ENCODE measurements around the gene MUSTN1.

MUSTN1 gene

DNA sequence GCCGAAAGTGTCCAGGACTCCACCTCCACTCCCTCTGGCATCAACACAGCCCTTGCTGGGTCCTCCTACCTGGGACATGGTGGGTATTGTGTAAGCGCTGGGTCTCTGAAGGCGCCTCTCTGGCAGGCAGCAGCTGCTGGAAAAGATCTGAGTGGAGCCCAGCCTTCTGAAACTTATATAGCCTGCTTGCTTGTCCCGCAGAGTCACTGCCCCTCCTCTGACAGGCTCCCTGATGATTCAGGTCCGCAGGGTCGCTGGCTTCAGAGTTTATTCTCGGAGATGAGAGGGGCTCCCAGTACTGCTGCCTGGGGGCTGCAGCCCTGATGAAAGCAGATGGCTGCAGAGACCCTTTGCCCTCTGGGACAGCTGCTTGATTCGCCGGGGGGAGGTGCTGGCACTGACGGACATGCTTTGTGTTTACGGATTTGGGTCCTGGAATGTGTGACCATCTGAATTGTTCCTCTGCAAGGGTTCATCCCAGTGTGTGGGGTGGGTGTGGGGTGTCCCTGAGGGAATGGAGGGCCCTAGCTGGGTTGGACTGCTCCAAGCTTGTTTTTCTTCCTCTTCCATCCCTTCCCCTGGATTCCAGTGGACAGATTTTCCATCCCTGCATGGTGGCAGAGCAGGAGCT is at the start of gene MUSTN1:
MUSTN1 (minus strand) TSS at position 149 of the 631 bp plus-strand sequence; CDS start at position 78, 71 bp downstream.
- DNase-seq (ENCODE audit: low read depth, low spot score): no peak

DNA sequence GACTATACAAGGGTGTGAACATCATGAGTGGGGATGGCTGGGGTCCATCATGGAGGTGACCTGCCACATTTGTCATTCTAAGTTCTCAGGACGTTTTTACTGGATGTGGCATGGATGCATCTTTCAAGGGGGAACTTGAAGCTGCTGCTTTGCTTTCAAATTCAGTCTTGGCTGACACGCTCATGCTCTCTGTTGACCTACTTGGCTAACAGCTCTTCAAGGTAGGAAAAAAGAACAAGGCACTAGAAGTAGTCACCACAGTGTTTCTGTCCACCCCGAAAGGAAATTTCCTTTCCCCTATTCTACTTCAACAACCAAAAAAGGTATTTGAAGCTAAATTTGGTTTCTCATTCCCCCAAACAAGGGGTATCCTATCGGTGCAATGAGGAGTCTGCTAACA is 47.6 kb upstream of the MUSTN1 start:
- DNase-seq (ENCODE audit: low read depth, low spot score): no peak

DNA sequence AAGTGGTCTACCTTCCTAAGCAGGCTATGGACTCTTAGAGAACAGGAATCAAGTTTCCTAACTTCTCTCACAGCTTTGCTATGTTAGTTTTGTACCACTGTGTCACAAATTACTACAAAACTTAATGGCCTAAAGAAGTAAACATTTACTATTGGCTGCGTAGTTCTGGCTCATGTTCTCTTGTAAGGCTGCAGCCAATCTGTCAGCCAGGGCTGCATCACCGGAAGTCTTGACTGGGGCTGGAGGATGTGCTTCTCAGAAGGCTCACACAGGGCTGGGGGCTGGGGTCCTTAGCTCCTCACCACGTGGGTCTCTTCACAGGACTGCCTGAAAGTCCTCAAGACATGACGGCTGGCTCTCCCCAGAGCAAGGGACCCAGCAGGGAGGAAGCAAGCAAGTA is 47.1 kb upstream of the MUSTN1 start:
- no peak for DNase-seq (ENCODE audit: low read depth, low spot score)

DNA sequence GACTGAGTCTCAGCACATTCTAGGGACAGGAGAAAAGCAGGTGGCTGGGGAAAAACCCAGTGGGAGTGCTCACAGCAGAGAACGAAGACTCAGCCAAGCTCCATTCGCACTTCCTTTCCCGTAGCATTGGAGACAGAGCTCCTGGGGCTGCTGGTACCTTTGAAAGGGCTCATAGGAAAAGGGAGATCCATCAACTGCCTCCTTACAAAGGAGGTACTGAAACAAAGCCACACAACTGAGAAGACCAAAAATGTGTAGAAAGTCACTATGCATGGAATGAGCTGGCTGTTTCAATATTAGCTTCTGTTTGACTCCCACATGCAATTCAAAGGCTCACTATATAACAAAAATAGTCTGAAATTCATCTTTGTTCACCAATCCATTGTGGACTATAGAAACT is 45.7 kb upstream of the MUSTN1 start:
- DNase-seq (ENCODE audit: low read depth, low spot score): no peak

DNA sequence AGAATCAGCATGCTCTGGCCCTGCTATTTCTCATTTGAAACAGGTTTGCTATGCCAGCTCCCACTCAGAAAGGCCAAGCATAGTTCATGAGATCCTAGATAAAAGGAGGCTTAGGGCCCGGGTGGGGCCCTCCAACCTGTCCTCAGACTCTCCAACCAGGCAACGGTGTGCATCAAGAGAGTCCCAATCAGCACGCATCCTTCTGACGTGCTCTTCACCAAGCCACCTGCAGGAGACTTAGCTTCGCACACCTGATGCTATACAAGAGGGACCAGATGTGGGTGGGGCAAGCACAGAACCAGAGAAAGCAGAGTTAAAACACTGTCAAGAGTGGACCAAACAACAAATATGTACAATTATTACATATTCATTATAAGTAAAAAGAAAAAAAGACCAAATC is 45.2 kb upstream of the MUSTN1 start:
- no peak for DNase-seq (ENCODE audit: low read depth, low spot score)

DNA sequence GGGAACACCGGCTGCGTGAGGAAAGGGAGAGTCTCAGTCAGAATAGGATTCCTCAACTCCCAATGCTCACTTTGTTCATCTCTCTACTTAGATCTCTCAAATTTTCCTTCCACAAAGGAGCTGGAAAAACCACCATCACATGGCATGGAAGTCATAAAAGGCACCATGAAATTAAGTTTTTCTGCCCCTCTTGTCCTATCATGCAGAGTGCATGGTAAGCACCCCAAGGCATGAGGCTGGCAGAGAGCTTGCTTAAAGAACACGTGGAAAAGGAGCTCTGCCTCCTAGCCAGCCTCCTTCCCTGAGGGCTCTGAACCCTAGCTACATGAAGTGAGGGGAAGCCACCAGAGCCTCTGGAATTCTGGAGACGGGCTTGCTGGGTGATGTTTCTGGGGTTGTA is 44.8 kb upstream of the MUSTN1 start:
- DNase-seq (ENCODE audit: low read depth, low spot score): no peak

DNA sequence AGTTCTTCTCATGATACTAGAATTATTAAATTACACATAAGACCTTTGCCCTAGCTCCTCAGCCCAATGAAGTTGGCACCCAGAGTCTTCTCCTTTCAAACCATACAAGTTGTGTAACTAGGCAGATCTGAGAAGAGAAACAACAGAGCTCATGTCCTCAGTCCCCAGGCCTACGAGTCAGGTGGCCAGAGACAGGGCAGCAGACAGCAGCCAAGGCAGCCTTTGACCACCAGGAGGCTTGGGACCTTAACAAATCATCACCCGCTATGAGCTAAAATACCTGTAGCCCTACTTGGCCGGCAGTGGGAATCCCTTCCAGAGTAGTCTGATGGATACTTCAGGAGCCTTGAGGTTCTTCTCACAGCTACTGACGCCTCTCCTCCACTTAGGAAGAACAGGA is 44.3 kb upstream of the MUSTN1 start:
- no peak for DNase-seq (ENCODE audit: low read depth, low spot score)

DNA sequence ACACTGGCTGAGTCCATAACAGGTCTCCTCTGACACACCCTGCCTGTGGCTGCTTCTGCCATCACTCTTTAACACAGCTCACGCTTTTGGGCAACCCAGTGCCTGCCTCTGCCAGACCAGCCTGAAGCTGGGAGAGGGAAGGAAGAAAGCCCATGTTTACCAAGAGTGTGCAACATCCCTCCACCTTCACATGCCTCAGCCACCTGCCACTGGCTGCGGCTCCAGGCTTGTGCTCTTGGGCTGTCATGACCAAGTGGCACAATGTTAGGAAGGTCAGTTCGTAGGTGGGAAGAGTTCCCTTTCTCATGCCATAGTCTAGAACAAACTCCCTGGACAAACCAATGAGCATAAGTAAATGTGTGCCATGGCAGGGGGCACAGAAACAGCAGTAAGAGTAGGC is 42.3 kb upstream of the MUSTN1 start:
- no peak for DNase-seq (ENCODE audit: low read depth, low spot score)

DNA sequence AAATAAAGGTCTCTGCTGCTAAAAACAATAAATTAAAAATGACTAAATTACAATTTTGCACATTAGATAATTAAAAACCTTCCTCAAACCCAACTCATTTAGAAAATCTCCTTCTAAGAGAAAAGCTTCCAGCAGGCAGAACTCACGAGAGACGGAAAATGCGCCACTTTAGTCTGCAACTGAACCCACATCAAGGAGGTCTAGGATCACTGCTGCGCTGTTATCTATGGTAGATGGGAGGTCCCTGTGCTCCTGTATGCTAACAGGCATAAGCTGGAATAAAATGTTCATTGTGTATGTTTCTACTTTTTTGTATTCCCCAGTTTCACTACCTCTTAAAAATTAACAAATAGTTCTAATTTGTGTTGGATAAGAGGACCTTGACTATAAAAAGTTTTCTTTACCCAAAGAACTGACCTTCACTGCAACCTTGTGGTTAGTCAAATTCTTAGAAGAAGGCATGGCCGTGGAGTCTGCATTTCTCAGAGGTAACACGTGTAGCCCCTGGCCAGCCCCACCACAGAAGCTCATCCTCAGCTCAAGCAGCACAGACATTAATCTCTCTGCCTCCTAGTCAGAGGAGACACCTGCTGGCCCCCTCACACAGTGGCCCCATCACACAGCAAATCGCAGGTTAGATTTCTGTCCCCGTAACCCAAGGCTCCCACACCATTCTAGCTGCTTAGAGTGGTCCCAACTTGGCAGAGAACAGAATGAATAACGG is 40.2 kb upstream of the MUSTN1 start:
- DNase-seq (ENCODE audit: low read depth, low spot score): no peak

DNA sequence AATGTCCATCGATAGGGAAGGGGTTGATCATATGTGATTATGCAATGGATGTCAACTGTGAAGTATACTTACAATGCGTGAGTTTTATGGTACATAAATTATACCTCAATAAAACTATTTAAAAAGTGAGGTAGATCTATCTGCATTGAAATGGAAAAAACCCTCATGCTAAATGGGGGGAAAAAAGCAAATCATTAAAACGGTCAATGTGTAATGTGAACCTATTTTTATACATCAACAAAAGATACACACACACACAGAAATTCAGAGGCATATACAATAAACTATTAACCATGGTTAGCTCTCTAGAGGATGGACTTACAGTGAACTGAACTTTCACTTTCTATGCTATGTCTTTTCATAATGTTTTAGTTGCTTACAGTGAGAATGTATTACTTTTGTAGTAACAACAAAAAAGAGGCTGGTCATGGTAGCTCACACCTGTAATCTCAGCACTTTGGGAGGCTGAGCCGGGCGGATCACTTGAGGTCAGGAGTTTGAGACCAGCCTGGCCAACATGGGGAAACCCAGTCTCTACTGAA is 39.4 kb upstream of the MUSTN1 start:
- DNase-seq (ENCODE audit: low read depth, low spot score): no peak

DNA sequence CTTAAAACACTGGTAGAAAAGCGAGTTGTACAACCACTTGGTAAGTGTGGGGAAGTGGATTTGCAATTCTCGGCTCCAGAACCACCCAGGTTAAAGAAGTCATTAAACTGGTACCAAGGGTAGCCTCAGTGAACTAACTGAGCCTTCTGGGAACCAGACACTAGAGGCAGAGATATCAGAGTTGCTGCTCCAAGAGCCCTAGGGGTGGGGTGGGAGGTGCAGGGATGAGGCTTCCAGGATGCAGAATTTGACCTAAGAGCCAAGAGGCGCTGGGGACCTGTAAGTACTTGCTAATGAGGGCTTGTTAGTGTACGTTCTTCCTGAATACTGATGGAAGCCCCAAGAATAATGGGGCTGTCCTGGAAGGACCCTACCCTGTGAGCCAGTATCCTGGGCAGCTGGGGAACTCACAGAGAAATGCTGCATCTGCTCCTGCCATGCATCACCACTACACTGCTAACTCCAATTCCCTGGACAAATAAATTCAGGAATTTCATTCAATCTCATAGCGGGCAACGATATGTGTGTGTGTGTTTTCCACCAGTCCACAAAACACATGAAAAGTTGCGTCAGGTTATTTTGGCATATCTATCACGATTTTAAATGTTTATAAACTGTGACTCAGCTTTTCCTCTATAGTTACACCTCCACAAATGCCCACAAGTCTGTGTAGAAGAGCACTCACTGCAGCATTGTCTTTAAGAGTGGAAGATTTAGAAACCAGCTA is 38.8 kb upstream of the MUSTN1 start:
- no peak for DNase-seq (ENCODE audit: low read depth, low spot score)

DNA sequence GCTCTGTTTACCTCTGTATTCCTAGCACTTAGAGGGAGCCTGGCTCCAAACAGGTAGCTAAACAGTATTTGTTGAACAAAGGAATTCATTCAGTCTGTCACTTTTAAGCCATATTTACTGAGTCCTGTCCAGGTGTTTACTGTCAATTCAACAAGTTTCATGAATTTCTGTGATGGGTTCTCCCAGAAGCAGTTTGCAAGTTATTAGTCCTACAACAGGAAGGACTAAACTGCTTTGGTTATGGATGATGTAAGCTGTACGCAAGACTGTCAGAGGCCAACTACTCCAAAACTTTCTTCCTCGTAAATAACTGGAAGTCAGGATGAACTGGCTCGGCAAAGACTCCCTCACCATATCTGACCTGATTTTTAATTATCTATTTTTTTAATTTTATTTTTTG is 37.4 kb upstream of the MUSTN1 start:
- no peak for DNase-seq (ENCODE audit: low read depth, low spot score)

DNA sequence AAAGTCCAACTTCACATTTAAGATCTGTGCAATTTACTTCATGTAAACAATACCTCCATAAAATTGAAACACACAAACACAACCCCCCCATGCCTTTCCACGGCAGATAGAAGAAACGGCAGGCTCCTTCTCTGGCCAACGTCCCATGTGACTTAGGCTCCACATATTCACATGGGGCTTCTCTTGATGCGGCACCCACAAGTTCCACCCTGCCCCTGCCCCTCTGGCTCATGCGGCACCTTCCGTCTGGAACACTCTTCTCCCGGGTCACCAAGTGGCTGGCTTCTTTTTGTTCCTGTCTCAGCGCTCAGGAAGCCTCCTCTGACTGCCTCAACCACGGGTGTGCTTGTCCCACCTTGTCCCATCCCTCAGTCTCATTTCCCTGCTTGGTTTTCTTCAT is 36.9 kb upstream of the MUSTN1 start:
- DNase-seq (ENCODE audit: low read depth, low spot score): no peak

DNA sequence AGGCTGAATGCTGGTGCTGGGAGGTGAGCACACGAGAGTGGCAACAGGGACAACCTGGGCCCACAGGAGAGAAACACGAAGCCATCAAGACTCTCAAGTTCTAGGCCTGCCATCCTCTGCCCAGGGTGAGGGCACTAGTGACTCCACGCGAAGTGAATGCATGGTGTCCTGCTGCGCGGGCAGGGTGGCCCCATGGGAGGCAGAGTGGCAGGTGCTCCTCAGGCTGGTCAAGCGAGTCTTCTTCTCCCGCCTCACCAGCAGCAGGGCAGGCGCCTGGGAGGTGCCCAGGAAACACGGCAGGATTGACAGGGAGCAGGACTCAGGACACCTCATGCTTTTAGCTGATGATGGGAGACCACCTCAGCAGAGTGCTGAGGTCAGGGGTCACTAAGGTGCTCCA is 35.7 kb upstream of the MUSTN1 start:
- no peak for DNase-seq (ENCODE audit: low read depth, low spot score)

DNA sequence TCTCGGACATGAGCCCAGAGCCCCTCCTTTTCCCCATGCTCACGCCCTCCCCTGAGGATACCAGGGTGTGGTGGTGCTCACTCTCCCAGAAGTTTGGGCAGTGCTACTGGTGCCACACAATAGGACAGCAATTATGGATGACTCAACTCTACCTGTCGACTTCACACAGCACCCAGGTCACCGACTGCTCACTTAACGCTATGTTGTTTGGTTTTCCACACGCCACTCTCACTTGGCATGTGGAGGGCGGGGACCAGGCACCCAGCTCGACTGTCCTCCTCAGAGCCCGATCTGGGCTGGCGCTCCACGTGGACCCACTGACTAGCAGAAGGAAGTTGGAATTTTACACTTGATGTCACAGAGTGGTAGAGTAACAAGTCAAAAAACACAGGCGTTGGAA is 31.6 kb upstream of the MUSTN1 start:
- DNase-seq (ENCODE audit: low read depth, low spot score): no peak

DNA sequence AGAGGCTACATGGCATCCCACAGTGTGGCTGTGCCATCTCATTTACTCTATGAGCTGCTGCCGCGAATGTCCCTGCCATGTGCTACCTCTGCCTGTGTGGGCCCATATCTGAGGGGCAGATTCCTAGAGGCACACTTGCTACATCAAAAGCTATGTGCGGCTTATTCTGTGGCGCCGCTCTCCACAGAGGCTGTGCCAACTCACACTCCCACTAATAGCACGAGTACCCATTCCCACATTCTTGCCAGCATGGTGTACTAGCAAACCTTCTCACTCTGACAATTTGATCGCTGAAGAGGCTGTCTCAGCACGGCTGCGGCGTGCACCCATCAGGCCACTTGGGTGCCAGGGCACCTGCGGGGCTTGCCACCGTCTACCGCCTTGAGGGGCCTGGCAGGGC is 31.2 kb upstream of the MUSTN1 start:
- DNase-seq (ENCODE audit: low read depth, low spot score): no peak

DNA sequence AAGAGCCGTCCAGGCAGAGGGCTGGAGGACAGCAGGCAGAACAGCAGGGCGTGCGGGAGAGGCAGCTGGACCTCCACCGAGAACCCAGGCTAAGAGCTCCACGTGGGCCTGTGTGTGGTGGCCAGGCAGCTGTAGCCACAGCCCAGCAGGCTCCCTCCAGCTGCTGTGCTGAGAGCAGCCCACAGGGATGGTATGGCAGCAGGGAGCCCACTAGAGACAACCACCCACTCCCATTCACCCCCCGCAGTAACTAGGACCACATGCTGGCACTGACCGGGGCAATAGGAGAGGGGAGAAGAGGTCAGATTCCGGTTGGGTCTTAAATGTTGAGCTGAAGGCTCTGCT is 25.6 kb upstream of the MUSTN1 start:
- no peak for DNase-seq (ENCODE audit: low read depth, low spot score)

DNA sequence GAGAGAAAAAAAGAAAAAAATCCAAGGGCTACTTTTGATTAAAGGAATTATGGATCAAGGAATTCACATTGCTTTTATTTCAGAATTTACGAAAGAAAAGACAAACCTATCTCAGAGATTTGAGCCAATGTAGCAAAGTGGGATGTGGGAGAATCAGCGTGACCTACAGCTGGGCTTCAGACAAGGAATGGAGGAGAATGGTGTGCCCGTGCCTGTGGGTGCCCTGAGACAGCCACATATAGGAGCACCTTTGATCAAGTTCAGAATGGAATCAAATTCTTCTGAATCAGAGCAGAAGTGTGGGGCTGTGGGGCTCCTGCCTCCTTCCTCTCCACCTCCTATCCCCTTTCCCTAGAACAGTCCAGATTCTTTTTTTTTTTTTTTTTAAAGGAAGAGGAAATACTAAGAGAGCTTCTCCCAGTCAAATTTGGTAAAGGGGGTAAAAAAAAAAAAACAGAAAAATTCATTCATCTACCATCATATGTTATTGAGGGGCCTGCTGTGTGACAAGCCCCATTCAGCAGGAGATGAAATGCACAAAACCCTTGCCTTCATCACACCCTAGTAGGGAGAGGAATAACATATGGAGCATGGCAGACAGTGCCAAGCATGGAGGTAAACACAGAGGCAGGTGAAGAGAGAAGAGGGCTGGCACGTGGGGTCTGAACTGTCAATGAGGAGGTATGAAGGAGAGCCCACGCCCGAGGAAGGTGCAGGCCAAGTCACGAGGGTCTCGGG is 25.0 kb upstream of the MUSTN1 start:
- no peak for DNase-seq (ENCODE audit: low read depth, low spot score)

DNA sequence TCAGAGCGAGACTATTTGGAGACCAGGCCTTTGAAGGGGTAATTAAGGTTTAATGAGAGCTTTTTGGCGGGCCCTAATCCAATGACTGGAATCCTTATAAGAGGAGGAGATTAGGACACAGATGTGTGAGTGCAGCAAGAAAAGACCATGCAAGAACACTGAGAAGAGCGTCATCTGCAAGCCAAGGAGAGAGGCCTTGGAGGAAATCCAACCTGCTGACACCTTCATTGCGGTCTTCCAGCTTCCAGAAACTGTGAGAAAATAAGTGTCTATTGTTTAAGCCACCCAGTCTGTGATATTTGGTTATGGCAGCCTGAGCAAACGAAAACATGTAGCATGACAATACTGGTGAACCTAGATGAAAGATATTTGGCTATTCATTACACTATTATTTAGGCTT is 23.0 kb upstream of the MUSTN1 start:
- DNase-seq (ENCODE audit: low read depth, low spot score): no peak

DNA sequence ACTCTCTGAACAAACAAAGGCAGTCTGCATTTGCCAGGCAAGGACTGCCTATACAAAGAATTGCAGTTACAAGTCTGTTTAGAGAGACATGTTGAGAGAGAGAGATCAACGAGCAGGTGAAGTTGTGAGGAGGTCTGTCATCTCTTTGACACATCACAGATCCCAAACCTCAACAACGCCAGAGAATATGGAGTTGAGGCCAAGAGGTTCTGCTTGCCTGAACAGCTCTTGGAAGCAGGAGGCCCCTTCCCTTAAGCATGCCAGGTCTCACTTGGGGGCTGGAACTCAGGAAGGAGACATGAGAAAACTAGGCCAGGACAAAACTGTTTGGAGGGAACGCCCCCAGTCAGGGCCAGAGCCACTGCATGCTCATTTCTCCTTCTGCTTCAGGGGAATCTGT is 22.3 kb upstream of the MUSTN1 start:
- no peak for DNase-seq (ENCODE audit: low read depth, low spot score)

DNA sequence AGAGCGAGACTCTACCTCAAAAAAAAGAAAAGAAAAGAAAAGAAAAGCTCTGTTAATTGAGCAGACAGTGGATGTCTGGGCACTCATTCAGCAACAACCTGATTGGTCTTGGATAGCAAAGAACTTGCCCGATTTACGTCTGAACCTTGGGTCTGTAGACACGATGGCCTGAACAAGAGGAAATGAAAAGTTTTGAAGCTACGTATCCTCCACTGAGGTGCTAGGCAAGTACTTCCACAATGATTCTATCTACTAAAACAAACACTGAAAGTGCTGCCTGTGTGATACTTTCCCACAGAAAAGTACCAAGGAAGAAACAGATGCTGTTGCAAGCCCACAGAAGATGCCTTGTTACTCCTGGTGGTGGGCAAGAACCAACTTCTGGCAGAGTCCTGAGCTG is 21.8 kb upstream of the MUSTN1 start:
- no peak for DNase-seq (ENCODE audit: low read depth, low spot score)

DNA sequence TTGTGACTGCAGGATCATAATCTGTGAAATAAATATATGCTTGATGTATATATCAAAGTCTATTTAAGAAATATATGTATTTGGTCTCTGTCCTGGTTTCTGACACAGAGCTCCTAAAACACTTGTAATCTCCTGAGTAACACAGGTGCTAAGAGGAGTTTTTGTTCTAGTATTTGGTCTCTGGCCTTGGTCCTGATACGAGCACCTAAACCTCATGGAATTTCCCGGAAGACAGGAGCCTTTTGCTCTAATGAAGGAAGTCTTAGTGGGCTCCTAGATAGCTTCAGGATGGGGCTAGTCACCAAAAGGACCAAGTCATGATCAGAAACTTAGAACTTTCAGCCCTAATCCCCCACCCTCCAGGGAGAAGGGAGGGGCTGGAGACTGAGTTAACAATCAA is 19.2 kb upstream of the MUSTN1 start:
- no peak for DNase-seq (ENCODE audit: low read depth, low spot score)
